Thoracic aorta (tissue), 2 donors: ENCODE results near the gene SLC28A1. TPM values are rescaled to one million over a fixed set of nuclear protein-coding genes. Genes with fewer than 3 reads are reported as not detected.

ENCODE experiments used
- ATAC-seq: fragments of 150-250 bp; one replicate; pipeline ENCODE4 v1.8.0; 2017; ENCODE audit warnings: low read depth; ENCODE audit not compliant: insufficient number of reproducible peaks, low FRiP score
- DNase-seq: peaks from one replicate; pipeline ENCODE4 v3.0.0-alpha.2; 2020; ENCODE audit warnings: low spot score
- H3K27ac ChIP-seq, 2 donors: fragments of 200-600 bp; sonication (generic); 1 replicate in 1 of 2; 2 replicates in 1 of 2; pipeline ENCODE4 v1.5.1; 2016; ENCODE audit warnings: mild to moderate bottlenecking in 2 of 2, moderate library complexity in 2 of 2
- H3K27me3 ChIP-seq: fragments of 200-600 bp; sonication (generic); replicated peaks from 2 replicates; pipeline ENCODE4 v1.6.0; 2016; ENCODE audit warnings: mild to moderate bottlenecking; ENCODE audit not compliant: insufficient read depth
- H3K36me3 ChIP-seq: fragments of 200-600 bp; sonication (generic); one replicate; pipeline ENCODE4 v1.5.1; 2016
- H3K4me1 ChIP-seq, 2 donors: fragments of 200-600 bp; sonication (generic); 1 replicate in 1 of 2; 2 replicates in 1 of 2; pipeline versions ENCODE4 v1.5.1 to v1.6.0; 2016; ENCODE audit warnings: low read depth in 2 of 2, mild to moderate bottlenecking in 1 of 2; ENCODE audit not compliant: control insufficient read depth in 1 of 2
- H3K4me3 ChIP-seq: fragments of 200-600 bp; sonication (generic); 2 replicates; pipeline ENCODE4 v1.5.1; 2016; ENCODE audit warnings: mild to moderate bottlenecking
- H3K9me3 ChIP-seq: fragments of 200-600 bp; sonication (generic); 2 replicates; pipeline ENCODE4 v1.5.1; 2016
- CTCF ChIP-seq: fragments of 200-600 bp; sonication (generic); IDR thresholded peaks from one replicate; pipeline ENCODE4 v1.5.1; 2019; ENCODE audit warnings: antibody characterized with exemption
- total RNA-seq, 2 donors: library from RNA; depleted of rRNA; stranded (reverse); fragments of >200 nt; gene quantifications; one replicate each; pipeline versions ENCODE4 v1.1.0 to v1.2.3, GENCODE V29; 2016

The SLC28A1 gene
- total RNA-seq, 2 donors from 2014 or later = 0.41 to 1.6 TPM

GRCh38 chr15:84937144-84937543 lies 52.7 kb downstream of the SLC28A1 start:
- H3K4me3 ChIP-seq = no peak overlapping the region
- H3K27ac ChIP-seq = no peak overlapping the region

GRCh38 chr15:84938726-84939125 lies 54.3 kb downstream of the SLC28A1 start:
- H3K4me3 ChIP-seq = no peak overlapping the region
- H3K36me3 ChIP-seq = no peaks in the 10 kb centered on the region
- H3K27ac ChIP-seq = no peak overlapping the region
- no peak for ATAC-seq
- TF ChIP-seq CTCF = no peak
- no peaks in the 10 kb centered on the region for H3K27me3 ChIP-seq
- no peaks in the 10 kb centered on the region for H3K4me1 ChIP-seq
- no peaks in the 10 kb centered on the region for H3K9me3 ChIP-seq
- no peak for DNase-seq

More at GRCh38 chr15:84937144-84937543, 52.7 kb downstream of the SLC28A1 start:
- TF ChIP-seq CTCF = no peak
- Histone ChIP-seq H3K9me3 (no peaks in the 10 kb centered on the region), H3K36me3 (no peaks in the 10 kb centered on the region), H3K27me3 (no peaks in the 10 kb centered on the region), H3K4me1 (no peaks in the 10 kb centered on the region)
- no peak for DNase-seq
- ATAC-seq = no peak

GRCh38 chr15:84940399-84940798 lies 55.9 kb downstream of the SLC28A1 start:
- Histone ChIP-seq H3K4me1 (no peaks in the 10 kb centered on the region), H3K4me3 (no peak overlapping the region), H3K9me3 (no peaks in the 10 kb centered on the region), H3K27me3 (no peaks in the 10 kb centered on the region), H3K36me3 (no peaks in the 10 kb centered on the region), H3K27ac (no peak overlapping the region)
- TF ChIP-seq CTCF = no peak
- DNase-seq = no peak
- no peak for ATAC-seq

- H3K27ac ChIP-seq = no peak overlapping the region
- peaks cover 0 to 4% of the 10 kb centered on the region in 2 donors for H3K4me1 ChIP-seq
- no peak for TF ChIP-seq CTCF
- ATAC-seq (no peak), DNase-seq (no peak)
- H3K9me3 ChIP-seq = no peaks in the 10 kb centered on the region
- no peak overlapping the region for H3K4me3 ChIP-seq
- H3K36me3 ChIP-seq = no peaks in the 10 kb centered on the region
- H3K27me3 ChIP-seq = no peaks in the 10 kb centered on the region
These were observed 58.0 kb downstream of the SLC28A1 start for GRCh38 chr15:84942456-84942855.

- Histone ChIP-seq H3K4me1 (peaks cover 11 to 23% of the 10 kb centered on the region in 2 donors), H3K9me3 (no peaks in the 10 kb centered on the region), H3K27ac (no peak overlapping the region), H3K27me3 (no peaks in the 10 kb centered on the region), H3K4me3 (no peak overlapping the region), H3K36me3 (no peaks in the 10 kb centered on the region)
- ATAC-seq (no peak), DNase-seq (no peak)
- TF ChIP-seq CTCF = no peak
These were observed 59.8 kb downstream of the SLC28A1 start for GRCh38 chr15:84944311-84944710.
